Stimulated activated naive B cell treated with anti-CD40 and anti-IgM and Interleukin-4, amounts not matched to agents 10 μg/mL and 1 μg/mL and 100 μg/mL, for 72 hours (primary cell): ENCODE results near the gene PLCH1.

Source experiments
- ATAC-seq, 2 donors: fragments of 150-1000 bp; cut with Tn5 transposase; replicated peaks; 2 replicates each; pipeline ENCODE4 v1.10.0; 2021; ENCODE audit warnings: moderate library complexity in 1 of 2
- DNase-seq: peaks from one replicate; pipeline ENCODE4 v3.0.0; 2021
- H3K27ac Mint-ChIP-seq: one replicate; pipeline ENCODE4 v1.8.0; 2022; ENCODE audit warnings: mild to moderate bottlenecking, mixed read lengths
- H3K27me3 Mint-ChIP-seq, 2 donors: one replicate each; pipeline ENCODE4 v1.8.0; 2022; ENCODE audit warnings: mixed read lengths in 2 of 2
- H3K36me3 Mint-ChIP-seq, 2 donors: one replicate each; pipeline ENCODE4 v1.8.0; 2022; ENCODE audit warnings: mixed read lengths in 2 of 2, mild to moderate bottlenecking in 1 of 2
- H3K4me1 Mint-ChIP-seq, 2 donors: one replicate each; pipeline ENCODE4 v1.8.0; 2022; ENCODE audit warnings: mixed read lengths in 2 of 2, mild to moderate bottlenecking in 1 of 2
- H3K4me3 Mint-ChIP-seq, 2 donors: one replicate each; pipeline ENCODE4 v1.8.0; 2022; ENCODE audit warnings: mild to moderate bottlenecking in 2 of 2, mixed read lengths in 2 of 2, moderate library complexity in 1 of 2
- H3K9me3 Mint-ChIP-seq, 2 donors: one replicate each; pipeline ENCODE4 v1.8.0; 2022; ENCODE audit warnings: mixed read lengths in 2 of 2, mild to moderate bottlenecking in 1 of 2

Gene PLCH1

DNA sequence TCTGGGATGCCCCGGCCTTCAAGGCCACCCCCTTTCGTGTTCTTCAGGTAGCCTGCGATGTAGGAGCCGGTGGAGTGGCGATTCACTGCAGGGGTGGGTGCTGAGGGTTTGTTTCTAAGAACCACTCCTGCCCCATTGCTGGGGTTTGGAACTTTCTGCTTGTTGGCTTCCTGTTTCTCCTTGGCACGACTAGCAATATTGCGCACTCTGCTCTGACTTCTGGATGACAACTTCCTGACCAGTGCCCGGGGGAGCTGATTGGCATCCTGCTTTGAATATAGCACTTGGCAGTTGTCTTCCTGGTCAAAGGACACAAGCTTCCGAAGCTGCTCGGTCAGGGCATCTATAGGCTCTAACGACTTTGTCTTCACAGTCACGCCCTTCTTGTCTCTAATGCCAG is 263.8 kb downstream of the PLCH1 start:
- Mint-ChIP-seq H3K4me3 (no peak overlapping the region), H3K27ac (no peak overlapping the region), H3K27me3 (peaks cover 0 to 6% of the 10 kb centered on the region in 2 donors), H3K36me3 (no peaks in the 10 kb centered on the region), H3K9me3 (peaks cover 0 to 6% of the 10 kb centered on the region in 2 donors), H3K4me1 (no peaks in the 10 kb centered on the region)
- DNase-seq (no peak), ATAC-seq (no peak)

DNA sequence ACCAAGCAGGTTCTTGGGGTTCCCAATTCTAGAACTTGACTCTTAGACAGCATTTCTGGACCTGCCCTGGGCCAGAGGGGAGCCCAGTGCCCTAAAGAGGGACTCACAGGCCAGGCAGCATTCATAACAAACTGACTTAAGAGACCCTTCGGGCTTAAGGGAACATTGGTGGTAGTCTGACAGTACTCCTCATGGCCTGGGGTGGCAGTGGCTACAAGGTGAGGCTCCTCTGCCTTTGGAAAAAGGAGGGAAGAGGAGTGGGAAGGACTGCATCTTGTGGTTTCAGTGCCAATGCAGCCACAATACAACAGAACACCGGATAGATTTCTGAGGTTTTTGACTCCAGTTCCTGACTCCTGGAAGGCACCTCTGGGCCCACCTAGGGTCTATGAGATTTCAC is 279.2 kb downstream of the PLCH1 start:
- H3K4me3 Mint-ChIP-seq: no peak overlapping the region
- H3K4me1 Mint-ChIP-seq: no peaks in the 10 kb centered on the region
- H3K27me3 Mint-ChIP-seq: no peaks in the 10 kb centered on the region
- ATAC-seq (no peak), DNase-seq (no peak)
- H3K27ac Mint-ChIP-seq: no peak overlapping the region
- peaks cover 0 to 7% of the 10 kb centered on the region in 2 donors for H3K36me3 Mint-ChIP-seq
- peaks cover 20 to 21% of the 10 kb centered on the region in 2 donors for H3K9me3 Mint-ChIP-seq

DNA sequence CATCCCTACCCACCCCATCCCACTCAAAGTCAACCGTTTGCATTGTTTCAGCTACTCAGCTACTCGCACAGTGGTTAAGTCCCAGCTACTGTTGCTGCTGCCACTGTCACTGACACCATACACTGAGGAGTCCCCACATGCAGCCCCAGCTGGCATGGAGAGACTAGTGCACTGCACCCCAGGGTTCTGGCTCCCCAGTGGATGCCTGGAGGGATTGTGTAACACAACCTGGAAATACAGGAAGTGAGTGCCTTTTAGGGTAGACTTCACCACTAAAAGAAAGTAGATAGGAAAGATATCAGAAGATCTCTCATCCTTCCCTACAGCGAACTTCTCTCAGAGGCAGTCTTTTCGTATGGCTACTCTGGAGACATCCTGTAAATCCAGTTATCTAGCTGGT is 282.2 kb downstream of the PLCH1 start:
- Mint-ChIP-seq H3K4me3 (no peak overlapping the region), H3K9me3 (peaks cover 9 to 11% of the 10 kb centered on the region in 2 donors), H3K4me1 (no peaks in the 10 kb centered on the region), H3K27me3 (no peaks in the 10 kb centered on the region), H3K36me3 (no peaks in the 10 kb centered on the region), H3K27ac (no peak overlapping the region)
- no peak for ATAC-seq
- DNase-seq: no peak

DNA sequence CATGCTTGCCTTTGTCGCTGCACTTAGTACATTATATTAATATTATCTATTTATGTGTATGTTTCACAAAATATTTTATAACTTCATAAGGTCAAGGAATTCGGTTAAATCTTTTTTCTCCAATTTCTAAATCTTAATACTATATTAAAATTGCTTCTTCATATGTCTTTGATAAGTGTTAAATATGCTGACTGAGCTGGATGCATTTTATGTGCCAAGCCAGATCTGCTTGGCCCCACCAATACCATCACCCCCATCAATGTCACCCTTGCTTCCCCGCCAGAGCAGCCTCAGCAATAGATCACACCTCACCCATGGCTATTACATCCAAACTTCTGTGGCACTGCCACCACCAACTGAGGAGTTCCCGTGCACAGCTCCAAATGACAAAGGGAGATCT is 287.3 kb downstream of the PLCH1 start:
- DNase-seq (no peak), ATAC-seq (no peak)
- Mint-ChIP-seq H3K4me1 (no peaks in the 10 kb centered on the region), H3K4me3 (no peak overlapping the region), H3K27me3 (no peaks in the 10 kb centered on the region), H3K27ac (no peak overlapping the region), H3K9me3 (no peaks in the 10 kb centered on the region), H3K36me3 (no peaks in the 10 kb centered on the region)

DNA sequence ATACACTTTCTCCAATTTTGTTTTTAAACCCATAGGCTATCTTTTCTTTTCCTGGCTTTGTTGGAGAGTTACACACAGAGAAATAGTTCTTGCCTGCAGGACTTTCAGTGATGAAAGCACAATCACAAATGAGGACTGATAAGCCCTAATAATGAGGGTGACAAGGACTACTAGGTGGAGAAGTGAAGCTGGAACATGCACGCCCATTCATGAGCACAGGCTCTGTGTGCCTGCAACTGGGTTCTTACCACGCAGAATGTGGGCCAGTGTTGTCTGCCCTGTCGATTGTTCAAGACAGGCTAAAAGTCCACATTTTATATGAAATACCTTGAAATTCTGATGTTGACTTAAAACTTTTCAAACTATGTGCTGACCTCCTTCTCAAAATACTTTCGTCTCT is 289.1 kb downstream of the PLCH1 start:
- no peaks in the 10 kb centered on the region for H3K4me1 Mint-ChIP-seq
- H3K4me3 Mint-ChIP-seq: no peak overlapping the region

DNA sequence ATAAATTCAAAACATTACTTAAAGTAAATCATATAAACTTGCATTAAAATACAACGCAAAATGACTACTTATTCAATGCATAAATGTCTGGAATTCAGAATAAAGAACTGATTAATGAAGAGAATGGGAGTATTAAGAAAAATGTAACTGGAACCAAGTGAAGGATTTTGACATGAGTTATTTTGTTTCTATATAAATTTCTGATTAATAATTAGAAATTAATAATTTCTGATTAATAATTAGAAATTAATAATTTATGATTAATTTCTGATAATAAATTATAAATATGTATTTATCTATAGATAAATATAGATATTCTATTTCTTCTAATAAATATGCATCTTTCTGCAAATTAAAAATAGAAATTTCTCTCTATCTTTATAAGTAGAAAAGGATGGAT is 291.4 kb downstream of the PLCH1 start:
- DNase-seq (no peak), ATAC-seq (no peak)
- Mint-ChIP-seq H3K9me3 (no peaks in the 10 kb centered on the region), H3K27ac (no peak overlapping the region), H3K4me1 (no peaks in the 10 kb centered on the region), H3K27me3 (no peaks in the 10 kb centered on the region), H3K36me3 (no peaks in the 10 kb centered on the region), H3K4me3 (no peak overlapping the region)

More for the DNA sequence above, 289.1 kb downstream of the PLCH1 start:
- ATAC-seq (no peak), DNase-seq (no peak)
- H3K9me3 Mint-ChIP-seq: no peaks in the 10 kb centered on the region
- no peaks in the 10 kb centered on the region for H3K27me3 Mint-ChIP-seq
- H3K36me3 Mint-ChIP-seq: no peaks in the 10 kb centered on the region
- H3K27ac Mint-ChIP-seq: no peak overlapping the region

DNA sequence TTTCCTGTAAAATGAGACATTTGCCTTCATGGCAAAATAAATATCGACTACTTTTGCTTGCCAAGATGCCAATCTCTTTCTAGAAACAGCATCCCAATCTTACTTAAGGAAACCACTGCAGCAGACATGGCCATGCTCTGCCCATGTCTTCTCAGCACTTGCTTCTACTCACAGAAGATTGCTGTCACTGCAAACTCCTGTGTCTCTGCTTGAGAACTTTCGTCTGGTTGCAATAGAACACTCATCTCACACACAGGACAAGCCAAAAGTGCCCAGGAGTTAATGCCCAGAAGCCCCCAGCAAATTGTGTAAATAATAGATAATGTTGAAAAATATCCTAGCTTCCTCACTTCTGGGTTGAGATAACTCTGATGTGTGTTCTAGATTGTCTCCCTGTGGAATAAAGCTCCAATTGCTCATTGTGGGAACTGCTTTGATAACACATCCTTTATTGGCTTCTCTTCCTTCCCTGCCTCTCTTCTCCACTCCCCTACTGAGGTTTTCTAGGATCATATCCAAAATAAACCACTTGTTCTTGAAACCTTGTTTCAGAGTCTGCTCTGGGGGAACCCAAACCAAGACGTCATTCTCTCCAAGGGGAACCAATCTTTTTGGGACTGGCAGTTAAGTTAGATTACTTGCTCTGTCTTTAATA is 295.1 kb downstream of the PLCH1 start:
- H3K9me3 Mint-ChIP-seq: no peaks in the 10 kb centered on the region
- no peak overlapping the region for H3K27ac Mint-ChIP-seq
- H3K36me3 Mint-ChIP-seq: no peaks in the 10 kb centered on the region
- H3K27me3 Mint-ChIP-seq: no peaks in the 10 kb centered on the region
- ATAC-seq: no peak
- H3K4me1 Mint-ChIP-seq: no peaks in the 10 kb centered on the region
- DNase-seq: no peak
- H3K4me3 Mint-ChIP-seq: no peak overlapping the region

DNA sequence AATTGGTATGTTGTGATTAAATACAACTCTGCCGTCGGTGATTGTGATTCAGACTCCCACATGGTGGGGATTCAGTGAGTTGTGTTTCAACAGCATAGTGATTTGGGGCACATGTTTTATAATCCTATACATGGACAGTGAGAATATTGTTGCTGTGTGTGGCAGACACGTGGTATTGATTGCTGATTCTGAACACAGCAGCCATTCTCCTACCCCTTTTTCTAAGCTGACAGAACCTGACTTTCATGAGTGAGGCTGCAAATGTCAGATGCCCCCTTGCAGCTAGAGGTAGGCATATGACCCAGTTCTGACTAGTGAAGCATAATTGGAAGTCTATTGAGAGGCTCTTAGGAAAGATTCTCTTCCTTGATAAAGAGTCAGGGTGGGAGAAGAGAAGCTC is 296.3 kb downstream of the PLCH1 start:
- ATAC-seq (no peak), DNase-seq (no peak)
- H3K4me3 Mint-ChIP-seq: no peak overlapping the region
- no peaks in the 10 kb centered on the region for H3K4me1 Mint-ChIP-seq
- no peaks in the 10 kb centered on the region for H3K27me3 Mint-ChIP-seq
- H3K9me3 Mint-ChIP-seq: no peaks in the 10 kb centered on the region
- no peaks in the 10 kb centered on the region for H3K36me3 Mint-ChIP-seq
- H3K27ac Mint-ChIP-seq: no peak overlapping the region

DNA sequence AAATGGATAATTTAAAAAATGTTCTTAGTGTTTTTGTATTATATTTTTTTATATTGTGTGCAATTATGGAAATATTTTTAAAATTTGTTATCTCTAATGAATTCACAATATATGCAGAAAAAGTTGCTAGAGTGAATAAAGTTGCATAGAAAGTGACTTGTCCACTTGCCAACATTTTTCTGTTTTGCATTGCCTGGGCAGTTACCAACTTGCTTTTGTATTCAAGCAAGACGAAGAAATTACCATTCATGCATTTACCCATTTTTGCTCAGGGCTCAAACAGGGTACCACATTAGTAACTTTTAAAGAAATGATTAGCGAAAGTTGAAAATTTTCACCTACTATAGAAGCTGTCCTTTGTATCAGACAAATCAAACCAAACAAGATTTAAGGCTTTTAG is 298.5 kb downstream of the PLCH1 start:
- Mint-ChIP-seq H3K36me3 (no peaks in the 10 kb centered on the region), H3K4me3 (no peak overlapping the region), H3K4me1 (no peaks in the 10 kb centered on the region), H3K27me3 (no peaks in the 10 kb centered on the region), H3K27ac (no peak overlapping the region), H3K9me3 (no peaks in the 10 kb centered on the region)
- DNase-seq (no peak), ATAC-seq (no peak)

DNA sequence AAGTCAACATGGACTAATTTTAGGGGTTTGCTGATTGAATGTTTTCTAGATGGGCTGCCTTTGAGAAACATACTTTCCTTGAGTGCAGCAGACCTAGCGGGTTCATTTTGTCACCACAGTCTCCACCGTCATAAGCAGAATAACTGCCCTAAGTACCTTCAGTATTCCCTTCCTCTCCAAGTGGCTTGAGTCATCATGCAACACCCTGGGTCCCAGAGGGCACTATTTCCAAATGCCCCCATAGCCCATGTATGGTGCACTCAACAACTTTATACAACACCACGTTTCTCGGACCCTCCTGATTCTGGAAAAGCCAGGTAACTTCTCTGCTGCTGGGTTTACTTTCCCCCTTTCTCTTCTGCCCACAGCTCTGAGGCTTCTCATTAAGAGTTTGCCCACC is 300.1 kb downstream of the PLCH1 start:
- no peak overlapping the region for H3K27ac Mint-ChIP-seq
- H3K27me3 Mint-ChIP-seq: no peaks in the 10 kb centered on the region
- no peaks in the 10 kb centered on the region for H3K4me1 Mint-ChIP-seq
- H3K9me3 Mint-ChIP-seq: no peaks in the 10 kb centered on the region
- ATAC-seq (no peak), DNase-seq (no peak)
- no peak overlapping the region for H3K4me3 Mint-ChIP-seq
- H3K36me3 Mint-ChIP-seq: no peaks in the 10 kb centered on the region

DNA sequence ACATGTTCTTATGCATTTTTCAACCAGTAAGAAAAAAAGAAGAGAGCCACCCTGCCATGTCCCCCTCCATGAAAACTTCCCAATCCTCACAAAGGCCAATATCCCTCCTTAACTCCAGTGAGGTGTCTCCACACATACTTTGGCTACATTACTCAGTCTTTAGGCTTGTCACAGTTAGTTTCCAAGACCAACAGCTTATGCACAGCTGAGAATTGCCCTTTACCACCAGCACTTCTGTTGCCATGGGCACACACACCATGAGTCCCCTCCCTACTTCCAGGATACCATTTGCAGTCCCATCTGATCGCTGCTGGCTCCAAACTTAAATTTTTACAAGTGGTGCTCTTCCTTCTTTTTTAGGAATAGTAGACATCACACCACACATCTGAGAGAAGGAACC is 301.1 kb downstream of the PLCH1 start:
- Mint-ChIP-seq H3K9me3 (no peaks in the 10 kb centered on the region), H3K4me3 (no peak overlapping the region), H3K4me1 (no peaks in the 10 kb centered on the region), H3K36me3 (no peaks in the 10 kb centered on the region), H3K27me3 (no peaks in the 10 kb centered on the region), H3K27ac (no peak overlapping the region)
- no peak for ATAC-seq
- DNase-seq: no peak

DNA sequence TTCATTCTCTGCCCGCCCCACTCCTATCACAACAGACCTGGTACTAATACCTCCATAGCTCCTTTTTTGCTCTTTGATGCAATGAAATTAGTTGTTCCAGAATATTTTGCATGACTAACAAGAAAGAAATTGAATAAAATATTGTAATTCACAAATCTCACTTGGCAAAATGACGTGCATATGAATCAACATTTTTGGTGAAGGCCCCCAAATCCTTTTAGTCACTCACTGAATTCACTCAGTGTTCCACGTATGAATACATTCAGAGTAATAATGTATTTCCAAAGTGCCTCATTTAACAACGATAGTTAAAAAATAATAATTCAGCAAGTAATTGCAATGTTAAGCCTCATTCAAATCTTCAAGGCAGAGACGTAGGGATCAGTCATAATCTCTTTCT is 302.8 kb downstream of the PLCH1 start:
- no peaks in the 10 kb centered on the region for H3K27me3 Mint-ChIP-seq
- no peak overlapping the region for H3K4me3 Mint-ChIP-seq
- no peaks in the 10 kb centered on the region for H3K36me3 Mint-ChIP-seq
- DNase-seq (no peak), ATAC-seq (no peak)
- H3K4me1 Mint-ChIP-seq: no peaks in the 10 kb centered on the region
- H3K27ac Mint-ChIP-seq: no peak overlapping the region
- no peaks in the 10 kb centered on the region for H3K9me3 Mint-ChIP-seq

DNA sequence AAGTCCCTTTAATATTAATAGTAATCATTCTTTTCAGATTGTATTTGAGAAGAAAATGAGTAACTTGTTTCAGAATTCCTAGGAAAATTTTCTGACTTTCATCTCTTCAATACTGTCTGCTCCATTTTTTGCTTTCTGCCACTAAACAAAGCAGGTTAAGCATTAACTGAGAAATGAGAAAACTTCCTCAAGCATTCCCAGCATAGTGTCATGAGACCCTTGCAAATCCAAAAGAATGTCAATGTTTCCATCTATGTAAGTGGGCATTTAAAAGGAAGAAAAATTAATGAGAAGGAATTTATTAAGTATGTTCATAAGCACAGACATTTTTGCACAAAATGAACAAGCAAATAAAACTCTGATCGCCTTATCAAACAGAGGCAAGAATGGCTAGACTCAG is 303.4 kb downstream of the PLCH1 start:
- no peak overlapping the region for H3K4me3 Mint-ChIP-seq
- no peaks in the 10 kb centered on the region for H3K4me1 Mint-ChIP-seq
- DNase-seq (no peak), ATAC-seq (no peak)
- H3K27me3 Mint-ChIP-seq: no peaks in the 10 kb centered on the region
- H3K36me3 Mint-ChIP-seq: no peaks in the 10 kb centered on the region
- no peak overlapping the region for H3K27ac Mint-ChIP-seq
- no peaks in the 10 kb centered on the region for H3K9me3 Mint-ChIP-seq

DNA sequence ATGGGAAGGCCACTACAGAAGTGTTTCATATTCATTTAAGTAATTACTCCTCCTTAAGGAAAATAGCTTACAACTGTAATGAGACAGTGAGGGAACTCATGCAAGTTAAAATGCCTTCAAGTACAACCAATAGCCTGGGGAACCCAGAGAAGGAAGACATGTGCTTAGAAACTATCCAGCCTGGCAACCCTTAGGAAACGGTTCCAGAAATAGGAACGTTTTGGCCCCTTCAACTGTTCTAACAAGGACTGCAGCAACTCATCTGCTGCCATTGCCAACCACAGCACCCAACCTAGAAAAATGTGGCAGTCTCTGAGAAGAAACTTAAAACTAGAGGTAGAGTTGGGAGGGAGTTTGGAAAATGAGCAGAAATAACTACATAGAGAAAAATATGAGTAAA is 303.8 kb downstream of the PLCH1 start:
- H3K9me3 Mint-ChIP-seq: no peaks in the 10 kb centered on the region
- no peaks in the 10 kb centered on the region for H3K27me3 Mint-ChIP-seq
- H3K27ac Mint-ChIP-seq: no peak overlapping the region
- DNase-seq (no peak), ATAC-seq (no peak)
- H3K4me1 Mint-ChIP-seq: no peaks in the 10 kb centered on the region
- no peaks in the 10 kb centered on the region for H3K36me3 Mint-ChIP-seq
- H3K4me3 Mint-ChIP-seq: no peak overlapping the region

DNA sequence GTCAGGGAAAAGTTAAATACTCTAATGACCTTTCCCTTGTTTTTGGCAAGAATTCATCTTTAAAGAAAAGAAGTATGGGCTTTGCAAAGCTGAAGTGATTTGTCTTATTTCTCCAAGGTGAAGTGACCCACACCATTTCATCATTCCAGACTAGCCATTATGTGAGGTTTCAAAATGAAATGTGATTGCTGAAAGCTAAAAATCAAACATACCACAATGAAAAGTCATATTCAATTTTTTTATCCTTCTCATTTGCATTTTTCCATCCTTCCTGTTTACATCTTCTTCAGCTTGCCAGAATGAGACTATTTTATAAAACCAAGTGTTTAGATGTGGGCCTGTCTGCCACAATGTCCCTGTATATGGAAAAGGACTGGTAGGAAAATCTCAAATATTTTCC is 309.1 kb downstream of the PLCH1 start:
- DNase-seq: no peak
- H3K36me3 Mint-ChIP-seq: no peaks in the 10 kb centered on the region
- no peak overlapping the region for H3K4me3 Mint-ChIP-seq
- H3K27me3 Mint-ChIP-seq: no peaks in the 10 kb centered on the region
- ATAC-seq: no peak
- H3K4me1 Mint-ChIP-seq: peaks cover 0 to 5% of the 10 kb centered on the region in 2 donors
- no peak overlapping the region for H3K27ac Mint-ChIP-seq
- H3K9me3 Mint-ChIP-seq: no peaks in the 10 kb centered on the region
